ENCODE measurements around the gene TFB1M.

DNA sequence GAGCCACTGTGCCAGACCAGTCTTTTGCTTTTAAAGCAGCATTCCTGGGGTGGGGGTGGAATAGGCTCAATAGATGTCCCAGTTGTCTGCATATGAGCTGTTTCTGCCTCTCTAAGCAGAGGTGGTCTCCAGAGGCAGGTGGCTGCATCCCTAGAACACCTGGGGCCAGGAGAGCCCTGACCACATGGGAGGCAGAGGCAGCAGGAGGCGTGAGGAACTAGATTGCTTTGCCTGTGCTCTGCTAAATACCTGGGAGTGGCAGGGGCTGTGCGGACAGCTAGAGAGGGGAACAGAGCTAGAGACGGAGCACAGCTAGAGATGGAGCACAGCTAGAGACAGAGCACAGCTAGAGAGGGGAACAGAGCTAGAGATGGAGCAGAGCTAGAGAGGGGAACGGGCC is 79.6 kb downstream of the TFB1M start:
- TF ChIP-seq, protein P1, sequence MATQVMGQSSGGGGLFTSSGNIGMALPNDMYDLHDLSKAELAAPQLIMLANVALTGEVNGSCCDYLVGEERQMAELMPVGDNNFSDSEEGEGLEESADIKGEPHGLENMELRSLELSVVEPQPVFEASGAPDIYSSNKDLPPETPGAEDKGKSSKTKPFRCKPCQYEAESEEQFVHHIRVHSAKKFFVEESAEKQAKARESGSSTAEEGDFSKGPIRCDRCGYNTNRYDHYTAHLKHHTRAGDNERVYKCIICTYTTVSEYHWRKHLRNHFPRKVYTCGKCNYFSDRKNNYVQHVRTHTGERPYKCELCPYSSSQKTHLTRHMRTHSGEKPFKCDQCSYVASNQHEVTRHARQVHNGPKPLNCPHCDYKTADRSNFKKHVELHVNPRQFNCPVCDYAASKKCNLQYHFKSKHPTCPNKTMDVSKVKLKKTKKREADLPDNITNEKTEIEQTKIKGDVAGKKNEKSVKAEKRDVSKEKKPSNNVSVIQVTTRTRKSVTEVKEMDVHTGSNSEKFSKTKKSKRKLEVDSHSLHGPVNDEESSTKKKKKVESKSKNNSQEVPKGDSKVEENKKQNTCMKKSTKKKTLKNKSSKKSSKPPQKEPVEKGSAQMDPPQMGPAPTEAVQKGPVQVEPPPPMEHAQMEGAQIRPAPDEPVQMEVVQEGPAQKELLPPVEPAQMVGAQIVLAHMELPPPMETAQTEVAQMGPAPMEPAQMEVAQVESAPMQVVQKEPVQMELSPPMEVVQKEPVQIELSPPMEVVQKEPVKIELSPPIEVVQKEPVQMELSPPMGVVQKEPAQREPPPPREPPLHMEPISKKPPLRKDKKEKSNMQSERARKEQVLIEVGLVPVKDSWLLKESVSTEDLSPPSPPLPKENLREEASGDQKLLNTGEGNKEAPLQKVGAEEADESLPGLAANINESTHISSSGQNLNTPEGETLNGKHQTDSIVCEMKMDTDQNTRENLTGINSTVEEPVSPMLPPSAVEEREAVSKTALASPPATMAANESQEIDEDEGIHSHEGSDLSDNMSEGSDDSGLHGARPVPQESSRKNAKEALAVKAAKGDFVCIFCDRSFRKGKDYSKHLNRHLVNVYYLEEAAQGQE (IDR thresholded peaks at IDR 0.05; ENCODE audit: insufficient read depth in 1 of 2, low read depth in 2 of 2, low read length in 2 of 2): no peak
- TF ChIP-seq POLR2AphosphoS5 (IDR thresholded peaks at IDR 0.05; ENCODE audit: low read depth, low read length) (no peak), SIN3A (IDR thresholded peaks at IDR 0.05; ENCODE audit: borderline replicate concordance, insufficient read depth, low read length) (no peak), TAF1 (IDR thresholded peaks at IDR 0.05; ENCODE audit: borderline replicate concordance, insufficient read depth, low read length) (no peak), FOXP2 (optimal IDR thresholded peaks at IDR 0.05; ENCODE audit: borderline replicate concordance, extremely low read depth, extremely low read length, insufficient read depth) (no peak)
